ENCODE results near the gene ZNF69.
"Not testable (repeated sequence)": the region's sequence is repeated elsewhere in the genome, so short reads cannot be mapped to it uniquely, and the experiment has no call there.

The ZNF69 gene

GRCh38 chr19:11902228-11902627 lies 14.6 kb downstream of the ZNF69 start:
- no peak for DNase-seq

- DNase-seq: no peak
These were observed 18.3 kb downstream of the ZNF69 start for GRCh38 chr19:11905928-11906327.

- not testable (repeated sequence) for DNase-seq
These were observed 24.4 kb downstream of the ZNF69 start for GRCh38 chr19:11911937-11912336.

GRCh38 chr19:11914417-11915051 lies 27.0 kb downstream of the ZNF69 start:
- not testable (repeated sequence) for DNase-seq

GRCh38 chr19:11921852-11922495 lies 34.4 kb downstream of the ZNF69 start:
- DNase-seq: no peak

GRCh38 chr19:11924886-11925650 lies 37.5 kb downstream of the ZNF69 start, which contains the start of gene ZNF700:
TSS of gene ZNF700 (plus strand) at chr19:11925107. CDS start at chr19:11925211, 104 bp downstream.
- DNase-seq: peak; percentile 95

- not testable (repeated sequence) for DNase-seq
These were observed 38.1 kb downstream of the ZNF69 start for GRCh38 chr19:11925651-11926187.

- no peak for DNase-seq
These were observed 39.6 kb downstream of the ZNF69 start for GRCh38 chr19:11927227-11927626.

GRCh38 chr19:11931051-11931450 lies 43.5 kb downstream of the ZNF69 start:
- no peak for DNase-seq

GRCh38 chr19:11931513-11931912 lies 43.9 kb downstream of the ZNF69 start:
- no peak for DNase-seq

- DNase-seq: not testable (repeated sequence)
These were observed 48.2 kb downstream of the ZNF69 start for GRCh38 chr19:11935829-11936228.

- not testable (repeated sequence) for DNase-seq
These were observed 50.8 kb downstream of the ZNF69 start for GRCh38 chr19:11938383-11938782.

- DNase-seq: not testable (repeated sequence)
These were observed 53.8 kb downstream of the ZNF69 start for GRCh38 chr19:11941361-11941887.

GRCh38 chr19:11942008-11942842 lies 54.6 kb downstream of the ZNF69 start:
- no peak for DNase-seq

- no peak for DNase-seq
These were observed 55.2 kb downstream of the ZNF69 start for GRCh38 chr19:11942843-11943108.

GRCh38 chr19:11944656-11945055 lies 57.1 kb downstream of the ZNF69 start:
- no peak for DNase-seq

- no peak for DNase-seq
These were observed 61.1 kb downstream of the ZNF69 start for GRCh38 chr19:11948646-11949045.

- no peak for DNase-seq
These were observed 61.6 kb downstream of the ZNF69 start for GRCh38 chr19:11949201-11949600.

GRCh38 chr19:11949614-11950080 lies 62.1 kb downstream of the ZNF69 start:
- not testable (repeated sequence) for DNase-seq

GRCh38 chr19:11950312-11950711 lies 62.7 kb downstream of the ZNF69 start:
- DNase-seq: no peak
